HepG2 (cell line): ENCODE results near the gene CAVIN1. TPM values are rescaled to one million over a fixed set of nuclear protein-coding genes. Genes with fewer than 3 reads are reported as not detected.

Experiments used
- EZH2 ChIP-seq: conservative IDR thresholded peaks from 2 replicates; pipeline ENCODE4 v1.6.1; 2012; ENCODE audit warnings: mild to moderate bottlenecking, low read depth, low read length, moderate library complexity
- GPN1 ChIP-seq: sonication (generic); formaldehyde crosslinking; IDR thresholded peaks from 2 replicates; pipeline ENCODE4 v1.5.1; 2020; ENCODE audit warnings: missing genetic modification reagents, borderline replicate concordance
- HIC2 ChIP-seq: sonication (generic); formaldehyde crosslinking; IDR thresholded peaks from 2 replicates; pipeline ENCODE4 v1.9.0; 2022; ENCODE audit warnings: low read depth, missing genetic modification reagents
- HOXA5 ChIP-seq: sonication (generic); formaldehyde crosslinking; IDR thresholded peaks from 2 replicates; pipeline ENCODE4 v1.4.0; 2020; ENCODE audit warnings: missing genetic modification reagents
- HOXD1 ChIP-seq: sonication (generic); formaldehyde crosslinking; IDR thresholded peaks from 2 replicates; pipeline ENCODE4 v1.5.0; 2020; ENCODE audit warnings: missing genetic modification reagents
- MAFF ChIP-seq: IDR thresholded peaks from 2 replicates; pipeline ENCODE4 v1.6.1; 2011; ENCODE audit warnings: low read depth, low read length, improper control_type of control experiment
- MAFK ChIP-seq, 2 experiments: IDR thresholded peaks in 1 of 2; conservative IDR thresholded peaks in 1 of 2; 2 replicates each; pipeline ENCODE4 v1.6.1; 2011; ENCODE audit warnings: improper control_type of control experiment in 2 of 2, low read length in 2 of 2
- MBNL3 ChIP-seq: fragments of 250-450 bp; sonication (Bioruptor Pico); conservative IDR thresholded peaks from 2 replicates; pipeline ENCODE4 v1.8.0; 2022; ENCODE audit warnings: mild to moderate bottlenecking, inconsistent platforms
- REPIN1 ChIP-seq: sonication (generic); formaldehyde crosslinking; IDR thresholded peaks from 2 replicates; pipeline ENCODE4 v1.8.0; 2022; ENCODE audit warnings: missing genetic modification reagents, low read depth, mild to moderate bottlenecking, borderline replicate concordance
- SNAPC2 ChIP-seq: sonication (generic); formaldehyde crosslinking; IDR thresholded peaks from 2 replicates; pipeline ENCODE4 v1.8.1; 2022; ENCODE audit warnings: mild to moderate bottlenecking, missing genetic modification reagents
- SNAPC5 ChIP-seq: sonication (generic); formaldehyde crosslinking; IDR thresholded peaks from 2 replicates; pipeline ENCODE4 v1.8.1; 2023; ENCODE audit warnings: mild to moderate bottlenecking, missing genetic modification reagents, borderline replicate concordance
- SP5 ChIP-seq: IDR thresholded peaks from 2 replicates; pipeline ENCODE4 v1.6.1; 2016; ENCODE audit warnings: low read depth, borderline replicate concordance
- TBL1XR1 ChIP-seq: fragments of 150-350 bp; IDR thresholded peaks from 2 replicates; pipeline ENCODE4 v1.6.1; 2014; ENCODE audit warnings: borderline replicate concordance, low read length; ENCODE audit not compliant: partially characterized antibody
- TCF12 ChIP-seq, 2 experiments: fragments of 450-650 bp in 1 of 2; sonication (generic) in 1 of 2; formaldehyde crosslinking in 1 of 2; IDR thresholded peaks; 2 replicates each; pipeline versions ENCODE4 v1.6.1 to v1.8.0; 2017 to 2022; ENCODE audit warnings: antibody characterized with exemption in 1 of 2, mild to moderate bottlenecking in 1 of 2, missing genetic modification reagents in 1 of 2, moderate library complexity in 1 of 2
- TOE1 ChIP-seq: sonication (generic); formaldehyde crosslinking; IDR thresholded peaks from 2 replicates; pipeline ENCODE4 v1.4.0; 2020; ENCODE audit warnings: mild to moderate bottlenecking, missing genetic modification reagents
- ZFP36 ChIP-seq: fragments of 150-350 bp; IDR thresholded peaks from 2 replicates; pipeline ENCODE4 v1.6.1; 2018; ENCODE audit warnings: borderline replicate concordance, low read length, low read depth; ENCODE audit not compliant: partially characterized antibody
- ZMYM3 ChIP-seq: sonication (generic); formaldehyde crosslinking; IDR thresholded peaks from 2 replicates; pipeline ENCODE4 v1.5.1; 2020; ENCODE audit warnings: mild to moderate bottlenecking, missing genetic modification reagents
- ZNF207 ChIP-seq: fragments of 450-650 bp; IDR thresholded peaks from 2 replicates; pipeline ENCODE4 v1.6.1; 2016; ENCODE audit warnings: antibody characterized with exemption, borderline replicate concordance
- ZNF24 ChIP-seq: fragments of 450-650 bp; IDR thresholded peaks from 2 replicates; pipeline ENCODE4 v1.6.1; 2017; ENCODE audit warnings: antibody characterized with exemption, mild to moderate bottlenecking
- ZNF446 ChIP-seq: sonication (generic); formaldehyde crosslinking; IDR thresholded peaks from 2 replicates; pipeline ENCODE4 v1.5.0; 2020; ENCODE audit warnings: mild to moderate bottlenecking, missing genetic modification reagents
- polyA plus RNA-seq, 8 experiments: library from polyadenylated mRNA; depleted of rRNA in 3 of 8; stranded (reverse) in 7 of 8; unstranded in 1 of 8; fragments of >200 nt; fragmentation: Illumina TruSeq in 4 of 8; extraction: Trizol in 4 of 8; gene quantifications; 2 replicates each; pipeline versions ENCODE4 v1.2.1 to v1.2.3, GENCODE V29; 2011 to 2016; ENCODE audit warnings: low read depth in 4 of 8, missing spikeins in 1 of 8, mixed read lengths in 1 of 8; ENCODE audit not compliant: insufficient read depth in 1 of 8
- total RNA-seq, 5 experiments: library from RNA; depleted of rRNA; stranded (reverse); fragments of >200 nt; fragmentation: Illumina TruSeq; extraction: Trizol; gene quantifications; 2 replicates each; pipeline ENCODE4 v1.2.3, GENCODE V29; 2016; ENCODE audit warnings: low read depth in 1 of 5
- TF ChIP-seq, protein P1 (sequence below): sonication (generic); formaldehyde crosslinking; conservative IDR thresholded peaks from 2 replicates; pipeline ENCODE4 v1.4.0; 2020; ENCODE audit warnings: missing genetic modification reagents
- TF ChIP-seq, protein P2 (sequence below): sonication (generic); formaldehyde crosslinking; IDR thresholded peaks from 2 replicates; pipeline ENCODE4 v1.5.1; 2020; ENCODE audit warnings: missing genetic modification reagents, mild to moderate bottlenecking, borderline replicate concordance
- TF ChIP-seq, protein P3 (sequence below): sonication (generic); formaldehyde crosslinking; IDR thresholded peaks from 2 replicates; pipeline ENCODE4 v1.4.0; 2020; ENCODE audit warnings: missing genetic modification reagents

The CAVIN1 gene
- total and polyA plus RNA-seq, 2 of the 13 experiments (the other 11 are each of a cell fraction or from before 2014, with no cell fraction given): 15.9 to 25.5 TPM

- TF ChIP-seq, protein P1, sequence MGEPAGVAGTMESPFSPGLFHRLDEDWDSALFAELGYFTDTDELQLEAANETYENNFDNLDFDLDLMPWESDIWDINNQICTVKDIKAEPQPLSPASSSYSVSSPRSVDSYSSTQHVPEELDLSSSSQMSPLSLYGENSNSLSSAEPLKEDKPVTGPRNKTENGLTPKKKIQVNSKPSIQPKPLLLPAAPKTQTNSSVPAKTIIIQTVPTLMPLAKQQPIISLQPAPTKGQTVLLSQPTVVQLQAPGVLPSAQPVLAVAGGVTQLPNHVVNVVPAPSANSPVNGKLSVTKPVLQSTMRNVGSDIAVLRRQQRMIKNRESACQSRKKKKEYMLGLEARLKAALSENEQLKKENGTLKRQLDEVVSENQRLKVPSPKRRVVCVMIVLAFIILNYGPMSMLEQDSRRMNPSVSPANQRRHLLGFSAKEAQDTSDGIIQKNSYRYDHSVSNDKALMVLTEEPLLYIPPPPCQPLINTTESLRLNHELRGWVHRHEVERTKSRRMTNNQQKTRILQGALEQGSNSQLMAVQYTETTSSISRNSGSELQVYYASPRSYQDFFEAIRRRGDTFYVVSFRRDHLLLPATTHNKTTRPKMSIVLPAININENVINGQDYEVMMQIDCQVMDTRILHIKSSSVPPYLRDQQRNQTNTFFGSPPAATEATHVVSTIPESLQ (CRISPR knock-in tag): no peak
- no peak for TF ChIP-seq EZH2
- no peak for TF ChIP-seq ZFP36
- TF ChIP-seq TOE1 (CRISPR knock-in tag): no peak
- TF ChIP-seq SNAPC5 (CRISPR knock-in tag): no peak
- TF ChIP-seq HOXA5 (CRISPR knock-in tag): no peak
- peak; percentile 62; the same call in 1 of the 2 replicates for TF ChIP-seq MAFF
- TF ChIP-seq GPN1 (CRISPR knock-in tag): no peak
- no peak for TF ChIP-seq HIC2 (CRISPR knock-in tag)
- TF ChIP-seq REPIN1 (CRISPR knock-in tag): no peak
- TF ChIP-seq MBNL3: no peak
- TF ChIP-seq ZNF446: no peak
- no peak for TF ChIP-seq ZNF207
- TF ChIP-seq, protein P2, sequence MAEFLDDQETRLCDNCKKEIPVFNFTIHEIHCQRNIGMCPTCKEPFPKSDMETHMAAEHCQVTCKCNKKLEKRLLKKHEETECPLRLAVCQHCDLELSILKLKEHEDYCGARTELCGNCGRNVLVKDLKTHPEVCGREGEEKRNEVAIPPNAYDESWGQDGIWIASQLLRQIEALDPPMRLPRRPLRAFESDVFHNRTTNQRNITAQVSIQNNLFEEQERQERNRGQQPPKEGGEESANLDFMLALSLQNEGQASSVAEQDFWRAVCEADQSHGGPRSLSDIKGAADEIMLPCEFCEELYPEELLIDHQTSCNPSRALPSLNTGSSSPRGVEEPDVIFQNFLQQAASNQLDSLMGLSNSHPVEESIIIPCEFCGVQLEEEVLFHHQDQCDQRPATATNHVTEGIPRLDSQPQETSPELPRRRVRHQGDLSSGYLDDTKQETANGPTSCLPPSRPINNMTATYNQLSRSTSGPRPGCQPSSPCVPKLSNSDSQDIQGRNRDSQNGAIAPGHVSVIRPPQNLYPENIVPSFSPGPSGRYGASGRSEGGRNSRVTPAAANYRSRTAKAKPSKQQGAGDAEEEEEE (CRISPR knock-in tag): no peak
- TF ChIP-seq SNAPC2 (CRISPR knock-in tag): no peak
- TF ChIP-seq TCF12 (IDR thresholded peaks at IDR 0.05): no peak
- TF ChIP-seq TCF12 (CRISPR knock-in tag; IDR thresholded peaks at IDR 0.05): no peak
- peak; percentile 74 for TF ChIP-seq ZMYM3 (CRISPR knock-in tag)
- peak; percentile 58; the same call in 1 of the 2 replicates for TF ChIP-seq ZNF24
- 0 out of 2 replicates have a peak, but pooled peaks have one; percentile 18 for TF ChIP-seq SP5
- TF ChIP-seq TBL1XR1: peak; percentile 30
- TF ChIP-seq, protein P3, sequence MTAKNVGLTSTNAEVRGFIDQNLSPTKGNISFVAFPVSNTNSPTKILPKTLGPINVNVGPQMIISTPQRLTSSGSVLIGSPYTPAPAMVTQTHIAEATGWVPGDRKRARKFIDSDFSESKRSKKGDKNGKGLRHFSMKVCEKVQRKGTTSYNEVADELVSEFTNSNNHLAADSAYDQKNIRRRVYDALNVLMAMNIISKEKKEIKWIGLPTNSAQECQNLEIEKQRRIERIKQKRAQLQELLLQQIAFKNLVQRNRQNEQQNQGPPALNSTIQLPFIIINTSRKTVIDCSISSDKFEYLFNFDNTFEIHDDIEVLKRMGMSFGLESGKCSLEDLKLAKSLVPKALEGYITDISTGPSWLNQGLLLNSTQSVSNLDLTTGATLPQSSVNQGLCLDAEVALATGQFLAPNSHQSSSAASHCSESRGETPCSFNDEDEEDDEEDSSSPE: no peak
- TF ChIP-seq HOXD1 (CRISPR knock-in tag): no peak
- peak; percentile 43; a peak in 3 of 4 replicates for TF ChIP-seq MAFK (conservative IDR thresholded peaks at IDR 0.05 in 1 of 2, IDR thresholded peaks at IDR 0.05 in 1 of 2; ENCODE audit: low read length in 2 of 2)
These were observed 5.3 kb upstream of the CAVIN1 start (continued) for GRCh38 chr17:42428141-42428944.
